PC-9 (cell line): ENCODE data around the gene BCAS3.

Experiments used
- CTCF ChIP-seq: fragments of 200-600 bp; sonication (generic); conservative IDR thresholded peaks from 2 replicates; pipeline ENCODE4 v1.6.1; 2017; ENCODE audit warnings: mixed run types, antibody characterized with exemption, mild to moderate bottlenecking, moderate library complexity
- EZH2 ChIP-seq: fragments of 200-600 bp; sonication (generic); IDR thresholded peaks from 2 replicates; pipeline ENCODE4 v1.8.0; 2017; ENCODE audit warnings: antibody characterized with exemption, low read depth

- TF ChIP-seq CTCF (no peak), EZH2 (no peak)
Measured at GRCh38 chr17:61286449-61286848, 608.8 kb downstream of the BCAS3 start.
